Activated T-cell treated with anti-CD3 and anti-CD28 coated beads for 48 hours (primary cell): ENCODE measurements around the gene CYP2A7.
"Not testable (repeated sequence)": the region's sequence is repeated elsewhere in the genome, so short reads cannot be mapped to it uniquely, and the experiment has no call there.

Experiments
- DNase-seq: peaks from one replicate; pipeline ENCODE4 v3.0.0-alpha.2; 2020; ENCODE audit warnings: low read depth

Gene CYP2A7

DNA sequence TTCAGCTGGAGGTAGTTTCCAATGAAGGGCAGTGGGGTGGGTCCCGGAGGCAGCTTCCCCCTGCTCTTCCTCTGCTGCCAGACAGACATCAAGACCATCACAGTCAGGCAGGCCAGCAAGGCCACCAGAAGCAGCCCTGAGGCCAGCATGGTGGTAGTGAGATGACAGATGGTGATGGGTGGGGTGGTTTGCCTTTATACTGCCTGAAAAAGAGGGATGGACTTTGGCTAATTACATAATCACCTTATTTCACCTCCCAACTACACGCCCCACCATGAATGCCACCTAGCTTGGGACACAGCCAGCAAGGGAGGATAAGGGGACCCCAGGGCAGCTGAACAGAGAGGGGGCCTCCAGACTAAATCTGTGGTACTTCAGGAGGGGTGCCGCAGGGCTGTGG is at the start of gene CYP2A7:
Gene CYP2A7, minus strand, starts transcription at position 170 of the 400 bp plus-strand sequence. Its CDS starts 21 bp downstream, at position 149.
- not testable (repeated sequence) for DNase-seq

DNA sequence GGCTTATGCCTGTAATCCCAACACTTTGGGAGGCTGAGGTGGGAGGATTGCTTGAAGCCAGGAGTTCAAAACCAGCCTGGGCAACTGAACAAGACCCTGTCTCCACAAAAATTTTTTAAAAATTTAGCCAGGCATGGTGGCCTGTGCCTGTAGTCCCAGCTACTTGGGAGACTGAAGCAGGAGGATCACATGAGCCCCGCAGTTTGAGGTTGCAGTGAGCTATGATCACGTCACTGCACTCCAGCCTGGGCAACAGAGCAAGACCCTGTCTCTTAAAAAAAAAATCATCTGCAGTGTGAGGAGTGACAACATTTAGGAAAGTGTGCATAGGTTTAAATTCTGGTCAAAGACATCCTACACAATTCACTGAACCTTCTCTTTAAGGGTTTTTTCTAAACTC is 48.8 kb upstream of the CYP2A7 start:
- not testable (repeated sequence) for DNase-seq

- not testable (repeated sequence) for DNase-seq
Measured at GRCh38 chr19:40929942-40930341, 47.9 kb upstream of the CYP2A7 start.

- DNase-seq, result no peak
Measured at GRCh38 chr19:40928850-40929249, 46.8 kb upstream of the CYP2A7 start.

- no peak for DNase-seq
Measured at GRCh38 chr19:40927567-40927966, 45.5 kb upstream of the CYP2A7 start.

DNA sequence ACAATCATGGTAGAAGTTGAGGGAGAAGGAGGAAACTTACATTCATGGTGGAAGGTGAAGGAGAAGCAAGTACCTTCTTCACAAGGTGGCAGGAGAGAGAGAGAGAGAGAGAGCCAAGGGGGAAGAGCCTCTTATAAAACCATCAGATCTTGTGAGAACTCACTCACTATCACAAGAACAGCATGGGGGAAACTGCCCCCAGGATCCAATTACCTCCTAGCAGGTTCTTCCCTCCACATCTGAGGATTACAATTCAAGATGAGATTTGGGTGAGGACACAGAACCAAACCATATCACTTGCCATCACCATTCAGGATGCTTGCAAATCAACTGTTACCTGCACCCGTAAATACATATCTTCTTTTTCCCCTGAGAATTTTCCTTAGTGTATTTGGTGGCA is 44.2 kb upstream of the CYP2A7 start:
- DNase-seq, result not testable (repeated sequence)

GRCh38 chr19:40923934-40924391 is 41.9 kb upstream of the CYP2A7 start:
- DNase-seq, result no peak

GRCh38 chr19:40922237-40923160 is 40.5 kb upstream of the CYP2A7 start:
- not testable (repeated sequence) for DNase-seq

- DNase-seq, result no peak
Measured at GRCh38 chr19:40921005-40921897, 39.2 kb upstream of the CYP2A7 start.

- DNase-seq, result no peak
Measured at GRCh38 chr19:40920300-40921004, 38.4 kb upstream of the CYP2A7 start.

- DNase-seq, result not testable (repeated sequence)
Measured at GRCh38 chr19:40919530-40920299, 37.7 kb upstream of the CYP2A7 start.

GRCh38 chr19:40918303-40918702 is 36.3 kb upstream of the CYP2A7 start:
- DNase-seq, result not testable (repeated sequence)

DNA sequence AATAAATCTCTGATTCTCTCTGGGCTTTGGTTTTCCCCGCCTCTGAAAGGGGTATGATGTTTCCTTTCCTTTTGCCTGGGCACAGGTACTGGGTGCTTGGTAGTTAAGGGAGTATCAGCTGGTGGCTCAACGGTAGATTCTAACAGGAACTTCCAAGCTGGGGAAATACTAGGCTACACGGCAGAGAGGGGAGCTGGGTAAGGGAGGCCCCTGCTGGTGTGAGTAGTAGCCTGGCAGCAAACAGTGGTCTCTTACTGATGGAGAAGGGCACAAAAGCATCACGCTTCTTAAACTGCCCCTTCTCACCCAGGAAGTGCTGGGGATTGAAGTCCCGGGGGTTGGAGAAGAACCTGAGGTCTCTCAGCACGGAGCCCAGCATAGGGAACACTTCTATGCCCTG is 26.9 kb upstream of the CYP2A7 start:
- DNase-seq, result peak; percentile 25

DNA sequence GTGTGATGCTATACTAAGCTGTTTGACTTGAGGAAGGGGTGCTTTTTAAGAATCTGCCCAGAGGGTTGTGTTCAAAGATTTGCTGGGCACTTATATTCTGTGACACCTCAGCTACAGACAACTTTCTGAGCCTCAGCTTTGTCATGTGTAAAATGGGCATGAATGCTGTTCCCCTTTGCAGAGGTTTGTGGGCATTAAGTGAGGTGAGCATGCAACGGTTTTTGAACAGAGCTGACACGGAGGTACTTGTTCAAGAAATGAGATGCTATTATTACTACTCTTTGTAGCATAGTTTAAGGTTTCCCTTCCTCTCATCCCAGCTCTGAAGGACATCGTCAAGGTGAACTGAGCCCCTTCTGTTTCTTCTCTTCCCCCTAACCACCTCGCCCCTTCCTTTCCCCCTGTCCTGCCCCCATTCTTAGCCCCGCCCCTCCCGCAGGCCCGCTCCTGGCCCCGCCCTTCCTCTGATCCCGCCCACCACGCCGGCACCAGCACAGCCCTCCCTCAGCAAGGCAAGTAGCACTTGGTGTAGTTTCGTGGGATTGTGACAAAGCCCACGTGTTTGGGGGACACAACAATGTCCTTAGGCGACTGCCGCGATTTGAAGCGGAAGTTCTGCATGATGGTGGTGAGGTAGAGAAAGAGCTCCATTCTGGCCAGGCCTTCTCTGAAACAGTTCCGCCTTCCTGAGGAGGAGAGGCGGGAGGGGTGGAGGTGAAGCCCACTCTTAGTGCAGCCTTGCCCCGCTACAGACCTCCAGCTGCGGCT is 26.1 kb upstream of the CYP2A7 start:
- DNase-seq, result peak; percentile 60

DNA sequence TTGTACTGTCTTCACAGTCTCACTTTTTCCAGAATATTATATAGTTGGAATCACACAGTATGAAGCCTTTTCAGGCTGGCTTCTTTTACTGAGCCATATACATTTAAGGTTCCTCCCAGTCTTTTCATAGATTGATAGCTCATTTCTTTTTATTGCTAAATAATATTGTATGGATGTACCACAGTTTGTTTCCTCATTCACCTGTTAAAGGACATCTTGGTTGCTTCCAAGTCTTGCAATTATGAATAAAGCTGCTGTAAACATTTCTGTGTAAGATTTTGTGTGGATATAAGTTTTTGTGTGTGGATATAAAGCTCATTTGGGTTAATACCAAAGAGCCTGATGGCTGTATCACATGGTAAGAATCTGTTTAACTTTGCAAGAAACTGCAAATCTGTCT is 24.5 kb upstream of the CYP2A7 start:
- no peak for DNase-seq

GRCh38 chr19:40904673-40905156 is 22.7 kb upstream of the CYP2A7 start:
- DNase-seq, result not testable (repeated sequence)

- not testable (repeated sequence) for DNase-seq
Measured at GRCh38 chr19:40901975-40902750, 20.1 kb upstream of the CYP2A7 start.

- not testable (repeated sequence) for DNase-seq
Measured at GRCh38 chr19:40900521-40900920, 18.5 kb upstream of the CYP2A7 start.

- not testable (repeated sequence) for DNase-seq
Measured at GRCh38 chr19:40899964-40900363, 17.9 kb upstream of the CYP2A7 start.
